RWPE1 (cell line): ENCODE results near the gene EIF4E2.

Experiments used
- CTCF ChIA-PET: fragments of 350-600 bp; sonication (Branson Sonifier 250); formaldehyde crosslinking; extraction: SDS; loops from one replicate; lab custom pipeline; 2021; lab: Yijun Ruan, JAX
- POLR2A ChIA-PET: fragments of 400-600 bp; formaldehyde crosslinking; extraction: SDS; loops from one replicate; lab custom pipeline; 2020; ENCODE audit warnings: antibody characterized with exemption; ENCODE audit not compliant: low non-redundant PET; lab: Yijun Ruan, JAX
- DNase-seq: peaks from one replicate; pipeline ENCODE4 v3.0.0; 2012; ENCODE audit warnings: low spot score
- H3K27ac ChIP-seq: fragments of 450-650 bp; 2 replicates; pipeline ENCODE4 v1.5.1; 2017
- CTCF ChIP-seq: fragments of 450-650 bp; conservative IDR thresholded peaks from 2 replicates; pipeline ENCODE4 v1.5.1; 2017; ENCODE audit warnings: low read depth, mild to moderate bottlenecking

The EIF4E2 gene

GRCh38 chr2:232597362-232598079 is 47.0 kb downstream of the EIF4E2 start:
- POLR2A ChIA-PET = no interaction called here
- no peak for DNase-seq
- CTCF ChIA-PET = interaction anchor here (0.7 to 0.8 kb wide), 3 partner anchors 12 to 945 kb away, joined by 3 read pairs; no protein-coding TSS in a partner anchor
- no peak overlapping the region for H3K27ac ChIP-seq
- no peak for TF ChIP-seq CTCF

GRCh38 chr2:232598293-232598692 is 47.8 kb downstream of the EIF4E2 start:
- TF ChIP-seq CTCF = no peak
- ChIA-PET POLR2A (no interaction called here), CTCF (no interaction called here)
- no peak for DNase-seq
- H3K27ac ChIP-seq = 0 out of 2 replicates have a peak overlapping the region, but pooled peaks have one; percentile 1

- no peak overlapping the region for H3K27ac ChIP-seq
- DNase-seq = no peak
- ChIA-PET CTCF (interaction anchor here (0.6 kb wide), 1 partner anchor 1083 kb away, joined by 3 read pairs; no protein-coding TSS in a partner anchor), POLR2A (no interaction called here)
- no peak for TF ChIP-seq CTCF
These were observed 49.7 kb downstream of the EIF4E2 start for GRCh38 chr2:232600053-232600773.

GRCh38 chr2:232603283-232603682 is 52.8 kb downstream of the EIF4E2 start:
- ChIA-PET POLR2A (no interaction called here), CTCF (interaction anchor here (0.5 to 0.6 kb wide), 2 partner anchors 17 to 450 kb away, joined by 3 read pairs; no protein-coding TSS in a partner anchor)
- no peak for TF ChIP-seq CTCF
- H3K27ac ChIP-seq = no peak overlapping the region
- DNase-seq = no peak

- DNase-seq = no peak
- CTCF ChIA-PET = no interaction called here
- POLR2A ChIA-PET = no interaction called here
These were observed 54.0 kb downstream of the EIF4E2 start for GRCh38 chr2:232604535-232604934.

More at GRCh38 chr2:232604535-232604934, 54.0 kb downstream of the EIF4E2 start:
- no peak overlapping the region for H3K27ac ChIP-seq
- TF ChIP-seq CTCF = no peak
